ENCODE results near the gene IQGAP3.
"Not testable (repeated sequence)": the region's sequence is repeated elsewhere in the genome, so short reads cannot be mapped to it uniquely, and the experiment has no call there.

IQGAP3 gene

DNA sequence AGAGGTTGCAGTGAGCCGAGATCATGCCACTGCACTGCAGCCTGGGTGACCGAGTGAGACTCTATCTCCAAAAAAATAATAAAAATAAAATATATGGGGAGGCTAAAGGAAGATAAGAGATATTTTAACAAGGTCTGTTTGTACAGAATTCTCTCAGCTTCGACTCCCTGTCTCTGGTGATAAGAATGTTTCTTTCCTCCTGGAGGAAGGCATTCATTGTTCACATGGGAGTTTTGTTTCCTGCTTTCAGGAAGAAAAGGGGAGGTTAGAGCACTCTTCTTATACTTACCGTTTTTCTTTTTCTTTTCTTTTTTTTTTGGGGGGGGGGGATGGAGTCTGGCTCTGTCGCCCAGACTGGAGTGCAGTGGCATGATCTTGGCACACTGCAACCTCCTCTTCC, 17.2 kb upstream of the IQGAP3 start:
- TF ChIP-seq, protein P1, sequence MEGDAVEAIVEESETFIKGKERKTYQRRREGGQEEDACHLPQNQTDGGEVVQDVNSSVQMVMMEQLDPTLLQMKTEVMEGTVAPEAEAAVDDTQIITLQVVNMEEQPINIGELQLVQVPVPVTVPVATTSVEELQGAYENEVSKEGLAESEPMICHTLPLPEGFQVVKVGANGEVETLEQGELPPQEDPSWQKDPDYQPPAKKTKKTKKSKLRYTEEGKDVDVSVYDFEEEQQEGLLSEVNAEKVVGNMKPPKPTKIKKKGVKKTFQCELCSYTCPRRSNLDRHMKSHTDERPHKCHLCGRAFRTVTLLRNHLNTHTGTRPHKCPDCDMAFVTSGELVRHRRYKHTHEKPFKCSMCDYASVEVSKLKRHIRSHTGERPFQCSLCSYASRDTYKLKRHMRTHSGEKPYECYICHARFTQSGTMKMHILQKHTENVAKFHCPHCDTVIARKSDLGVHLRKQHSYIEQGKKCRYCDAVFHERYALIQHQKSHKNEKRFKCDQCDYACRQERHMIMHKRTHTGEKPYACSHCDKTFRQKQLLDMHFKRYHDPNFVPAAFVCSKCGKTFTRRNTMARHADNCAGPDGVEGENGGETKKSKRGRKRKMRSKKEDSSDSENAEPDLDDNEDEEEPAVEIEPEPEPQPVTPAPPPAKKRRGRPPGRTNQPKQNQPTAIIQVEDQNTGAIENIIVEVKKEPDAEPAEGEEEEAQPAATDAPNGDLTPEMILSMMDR (IDR thresholded peaks at IDR 0.05; ENCODE audit: insufficient read depth, low read length, missing control alignments), result no peak
- no peak overlapping the region for H3K4me3 ChIP-seq (ENCODE audit: low read depth, low read length)
- CTCF ChIA-PET, result interaction anchor here (1.1 to 3.0 kb wide), 10 partner anchors 10 to 68 kb away, joined by 3 to 15 read pairs (median 6); partner anchors contain the start of gene TTC24
- POLR2A ChIA-PET, result no interaction called here
- no peak for DNase-seq (ENCODE audit: low read depth, low spot score)

DNA sequence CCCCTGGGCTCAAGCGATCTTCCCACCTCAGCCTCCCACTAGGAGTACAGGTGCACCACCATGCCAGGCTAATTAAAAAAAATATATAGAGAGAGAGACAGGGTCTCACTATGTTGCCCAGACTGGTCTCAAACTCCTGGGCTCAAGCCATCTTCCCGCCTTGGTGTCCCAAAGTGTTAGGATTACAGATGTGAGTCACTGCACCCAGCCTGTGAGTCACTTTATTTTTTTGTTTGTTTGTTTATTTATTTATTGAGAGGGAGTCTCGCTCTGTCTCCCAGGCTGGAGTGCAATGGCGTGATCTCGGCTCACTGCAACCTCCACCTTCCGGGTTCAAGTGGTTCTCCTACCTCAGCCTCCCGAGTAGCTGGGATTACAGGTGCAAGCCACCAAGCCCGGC, 15.6 kb upstream of the IQGAP3 start:
- CTCF ChIA-PET, result interaction anchor here (0.6 to 3.4 kb wide), 9 partner anchors 9 to 203 kb away, joined by 3 to 25 read pairs (median 7); partner anchors contain the start of genes GPATCH4 and TTC24
- POLR2A ChIA-PET; DNase-seq (ENCODE audit: low read depth, low spot score); H3K4me3 ChIP-seq (ENCODE audit: low read depth, low read length): not testable (repeated sequence)

- H3K4me3 ChIP-seq (ENCODE audit: low read depth, low read length), result no peak overlapping the region
- POLR2A ChIA-PET, result no interaction called here
- CTCF ChIA-PET, result interaction anchor here (0.7 to 3.4 kb wide), 11 partner anchors 8 to 202 kb away, joined by 3 to 25 read pairs (median 8); partner anchors contain the start of genes GPATCH4 and TTC24
- TF ChIP-seq, protein P1 (IDR thresholded peaks at IDR 0.05; ENCODE audit: insufficient read depth, low read length, missing control alignments), result no peak
- no peak for DNase-seq (ENCODE audit: low read depth, low spot score)
These were observed 14.6 kb upstream of the IQGAP3 start for GRCh38 chr1:156586892-156587477.

DNA sequence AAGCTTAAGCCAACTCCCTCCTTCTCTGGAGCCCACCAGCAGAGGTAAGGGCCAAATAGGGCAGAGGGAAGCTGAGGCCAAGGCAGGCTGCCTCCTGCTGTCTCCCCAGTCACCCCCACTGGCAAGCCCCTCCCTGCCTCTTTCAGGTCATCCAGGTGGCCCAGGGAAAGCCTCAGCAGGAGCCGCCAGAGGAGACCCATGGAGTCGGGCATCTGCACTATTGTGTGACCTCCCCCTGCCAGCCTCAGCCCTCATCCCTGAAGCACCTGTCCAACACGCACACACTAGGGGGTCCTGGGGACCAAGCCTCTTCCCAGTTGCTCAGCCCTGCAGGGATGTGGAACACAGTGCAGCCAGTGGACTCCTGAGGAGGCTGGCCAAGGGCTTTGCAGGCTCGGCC, 14.0 kb upstream of the IQGAP3 start:
- H3K4me3 ChIP-seq (ENCODE audit: low read depth, low read length), result no peak overlapping the region
- no peak for DNase-seq (ENCODE audit: low read depth, low spot score)
- ChIA-PET CTCF (interaction anchor here (0.7 to 3.4 kb wide), 10 partner anchors 15 to 201 kb away, joined by 3 to 25 read pairs (median 6); partner anchors contain the start of genes GPATCH4 and HAPLN2), POLR2A (no interaction called here)
- TF ChIP-seq, protein P1 (IDR thresholded peaks at IDR 0.05; ENCODE audit: insufficient read depth, low read length, missing control alignments), result no peak

DNA sequence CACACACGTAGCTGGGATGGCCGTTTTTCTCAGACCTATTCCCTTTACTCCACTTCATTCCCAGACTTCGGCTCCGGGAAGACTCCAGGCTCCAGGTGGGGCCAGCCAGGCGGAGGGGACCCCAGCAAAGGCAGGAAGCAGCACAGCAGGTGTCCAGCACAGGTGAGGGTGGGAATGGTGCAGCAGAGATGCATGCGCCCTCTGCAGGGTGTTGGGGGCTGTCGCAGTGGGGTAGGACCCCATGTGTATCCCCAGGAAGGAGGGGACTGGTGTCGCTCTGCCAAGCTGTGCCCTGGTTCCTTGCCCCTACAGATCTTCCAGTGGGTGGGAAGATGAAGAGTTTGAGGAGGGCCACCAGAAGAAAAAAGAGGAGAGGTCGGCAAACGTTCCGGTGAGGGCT, 12.4 kb upstream of the IQGAP3 start:
- no peak overlapping the region for H3K4me3 ChIP-seq (ENCODE audit: low read depth, low read length)
- ChIA-PET POLR2A (no interaction called here), CTCF (interaction anchor here (0.7 to 3.4 kb wide), 6 partner anchors 13 to 88 kb away, joined by 3 to 25 read pairs (median 6); partner anchors contain the start of genes GPATCH4 and IQGAP3)
- no peak for DNase-seq (ENCODE audit: low read depth, low spot score)
- TF ChIP-seq, protein P1 (IDR thresholded peaks at IDR 0.05; ENCODE audit: insufficient read depth, low read length, missing control alignments), result peak; percentile 30

- ChIA-PET POLR2A (no interaction called here), CTCF (interaction anchor here (3.4 kb wide), 1 partner anchor 25 kb away, joined by 23 read pairs; no protein-coding TSS in a partner anchor)
- peak; percentile 40 for DNase-seq (ENCODE audit: low read depth, low spot score)
- TF ChIP-seq, protein P1 (IDR thresholded peaks at IDR 0.05; ENCODE audit: insufficient read depth, low read length, missing control alignments), result peak; percentile 81
- H3K4me3 ChIP-seq (ENCODE audit: low read depth, low read length), result no peak overlapping the region
These were observed 11.7 kb upstream of the IQGAP3 start for GRCh38 chr1:156583821-156584622.
